Measurements from ENCODE around the gene MAGED1.

Gene MAGED1, protein sequence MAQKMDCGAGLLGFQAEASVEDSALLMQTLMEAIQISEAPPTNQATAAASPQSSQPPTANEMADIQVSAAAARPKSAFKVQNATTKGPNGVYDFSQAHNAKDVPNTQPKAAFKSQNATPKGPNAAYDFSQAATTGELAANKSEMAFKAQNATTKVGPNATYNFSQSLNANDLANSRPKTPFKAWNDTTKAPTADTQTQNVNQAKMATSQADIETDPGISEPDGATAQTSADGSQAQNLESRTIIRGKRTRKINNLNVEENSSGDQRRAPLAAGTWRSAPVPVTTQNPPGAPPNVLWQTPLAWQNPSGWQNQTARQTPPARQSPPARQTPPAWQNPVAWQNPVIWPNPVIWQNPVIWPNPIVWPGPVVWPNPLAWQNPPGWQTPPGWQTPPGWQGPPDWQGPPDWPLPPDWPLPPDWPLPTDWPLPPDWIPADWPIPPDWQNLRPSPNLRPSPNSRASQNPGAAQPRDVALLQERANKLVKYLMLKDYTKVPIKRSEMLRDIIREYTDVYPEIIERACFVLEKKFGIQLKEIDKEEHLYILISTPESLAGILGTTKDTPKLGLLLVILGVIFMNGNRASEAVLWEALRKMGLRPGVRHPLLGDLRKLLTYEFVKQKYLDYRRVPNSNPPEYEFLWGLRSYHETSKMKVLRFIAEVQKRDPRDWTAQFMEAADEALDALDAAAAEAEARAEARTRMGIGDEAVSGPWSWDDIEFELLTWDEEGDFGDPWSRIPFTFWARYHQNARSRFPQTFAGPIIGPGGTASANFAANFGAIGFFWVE

DNA sequence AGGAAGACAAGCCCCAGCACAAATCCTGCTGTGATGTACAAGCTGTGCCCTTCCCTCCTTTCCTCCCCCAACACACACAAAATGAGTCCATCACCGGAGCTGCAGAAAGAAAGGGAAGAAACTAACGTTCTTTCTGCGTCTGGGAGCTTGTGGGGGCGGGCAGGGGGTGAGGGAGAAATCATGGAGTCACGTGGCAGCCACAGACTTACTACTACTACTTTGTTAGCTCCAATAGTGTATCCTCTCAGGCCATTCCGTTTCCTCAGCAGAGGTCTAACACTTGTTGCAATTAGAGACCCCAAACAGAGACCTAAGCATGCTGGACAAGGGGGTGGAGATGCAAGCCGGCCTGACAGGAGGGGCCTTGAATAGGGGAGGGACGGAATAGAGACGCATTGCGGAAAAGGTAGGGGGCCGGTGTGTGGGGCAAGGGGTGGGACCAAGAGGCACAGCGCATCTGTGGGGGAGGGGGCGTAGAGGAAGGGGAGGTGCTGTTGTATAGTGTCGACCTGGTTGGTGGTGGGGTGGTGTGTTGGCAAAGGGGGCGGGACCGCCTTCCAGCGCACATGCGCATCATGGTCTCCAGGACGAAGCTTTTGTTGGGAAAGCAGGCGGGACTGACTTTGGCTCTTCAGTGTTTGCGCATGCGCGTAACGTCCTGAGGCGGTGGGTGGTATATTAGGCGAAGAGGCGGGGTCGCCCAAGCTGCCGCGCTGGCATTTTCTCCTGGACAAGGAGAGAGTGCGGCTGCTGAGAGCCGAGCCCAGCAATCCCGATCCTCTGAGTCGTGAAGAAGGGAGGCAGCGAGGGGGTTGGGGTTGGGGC is at the start of gene MAGED1:
MAGED1 (plus strand) TSS at position 703 of the 825 bp plus-strand sequence. CDS start 682 bp downstream, outside the sequence.
- peak; percentile 86 for DNase-seq

DNA sequence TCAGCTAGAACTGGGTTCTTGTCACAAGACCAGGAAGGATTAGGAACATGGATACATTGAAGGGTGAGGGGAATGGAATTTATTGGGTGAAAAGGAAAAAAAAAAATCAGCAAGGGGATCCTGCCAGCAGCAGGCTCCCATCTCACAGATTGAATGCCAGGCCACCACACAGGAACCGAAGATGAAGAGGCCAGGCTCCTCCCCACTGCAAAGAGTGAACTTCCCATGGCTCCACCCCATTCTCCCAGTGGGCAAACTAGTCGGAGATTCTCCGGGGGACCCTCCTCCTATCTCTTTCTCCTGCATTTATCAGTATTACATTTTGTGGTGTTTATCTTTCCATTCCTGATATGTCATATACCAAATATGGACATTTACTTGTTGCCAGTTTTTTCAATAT is 46.0 kb upstream of the MAGED1 start:
- no peak for DNase-seq

DNA sequence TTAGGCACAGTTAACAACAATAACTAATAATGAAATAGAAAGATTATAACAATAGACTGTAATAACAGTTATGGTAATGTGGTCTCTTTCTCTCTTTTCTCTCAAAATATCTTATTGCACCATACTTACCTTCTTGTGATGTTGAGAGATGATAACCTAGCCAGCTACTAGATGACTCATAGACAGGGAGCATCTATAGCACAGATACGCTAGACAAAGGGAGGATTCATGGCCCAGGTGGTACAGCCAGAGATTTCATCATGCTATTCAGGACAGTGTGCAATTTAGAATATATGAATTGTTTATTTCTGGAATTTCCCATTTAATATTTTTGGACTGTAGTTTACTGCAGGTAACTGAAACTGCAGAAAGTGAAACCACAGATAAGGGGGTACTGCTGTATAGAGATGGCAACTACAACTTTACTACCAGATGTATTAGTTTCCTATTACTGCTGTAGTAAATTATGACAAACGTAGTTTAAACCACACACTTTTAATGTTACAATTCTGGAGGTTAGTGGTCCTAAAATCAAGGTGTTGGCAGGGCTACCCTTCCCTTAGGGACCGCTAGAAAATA is 41.8 kb upstream of the MAGED1 start:
- DNase-seq, result no peak

DNA sequence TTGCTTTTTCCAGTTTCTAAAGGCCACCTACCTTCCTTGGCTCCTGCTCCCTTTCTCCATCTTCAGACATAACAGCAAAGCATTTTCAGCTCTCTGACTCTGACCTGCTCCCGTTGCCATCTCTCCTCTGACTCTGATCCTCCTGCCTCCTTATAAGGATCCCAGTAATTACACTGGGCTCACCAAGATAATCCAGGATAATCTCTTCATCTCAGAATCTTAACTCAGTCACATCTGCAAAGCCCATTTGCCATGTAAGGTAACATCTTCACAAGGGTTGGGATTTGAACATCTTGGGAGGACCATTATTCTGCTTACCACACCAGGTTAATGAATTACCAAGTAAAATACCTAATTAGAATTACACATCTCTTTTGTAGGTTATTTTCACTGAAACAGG is 41.3 kb upstream of the MAGED1 start:
- DNase-seq, result no peak

DNA sequence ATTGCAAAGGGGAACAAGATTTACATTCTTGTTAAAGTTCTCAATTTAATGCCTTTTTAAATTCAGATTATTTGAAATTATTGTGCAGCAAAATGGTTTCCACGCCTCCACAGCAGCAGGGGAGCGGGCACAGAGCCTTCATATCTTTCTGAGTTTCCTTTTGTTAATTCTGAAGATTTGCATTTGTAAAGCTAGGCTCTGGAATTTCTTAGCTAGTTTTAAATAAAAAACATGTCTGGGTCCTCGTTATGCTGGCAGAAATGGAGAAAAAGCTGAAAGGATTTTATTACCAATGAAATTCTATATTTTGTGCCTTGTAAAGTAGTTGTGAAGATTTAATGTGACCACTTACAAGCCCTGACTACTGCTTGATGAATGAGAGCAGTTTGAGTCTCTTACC is 40.8 kb upstream of the MAGED1 start:
- DNase-seq, result no peak

DNA sequence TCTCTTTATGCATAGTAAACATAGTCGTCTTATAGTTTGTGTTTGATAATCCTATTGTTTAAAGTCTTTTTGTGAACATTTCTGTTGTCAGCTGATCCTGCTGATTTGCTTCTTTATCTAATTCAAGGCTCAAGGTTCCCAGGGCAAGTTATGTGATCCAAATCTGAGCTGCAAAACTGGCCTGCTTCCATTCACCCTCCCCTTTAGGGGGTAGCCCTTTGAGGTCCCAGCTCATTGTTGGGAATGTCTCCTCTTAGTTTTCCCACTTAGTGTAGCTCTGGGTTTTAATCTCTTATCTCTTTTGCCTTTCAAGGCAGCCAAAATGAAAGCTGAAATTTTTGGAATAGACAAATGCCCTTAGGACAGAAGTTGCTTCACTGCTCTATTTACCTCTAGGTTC is 40.2 kb upstream of the MAGED1 start:
- DNase-seq, result no peak

DNA sequence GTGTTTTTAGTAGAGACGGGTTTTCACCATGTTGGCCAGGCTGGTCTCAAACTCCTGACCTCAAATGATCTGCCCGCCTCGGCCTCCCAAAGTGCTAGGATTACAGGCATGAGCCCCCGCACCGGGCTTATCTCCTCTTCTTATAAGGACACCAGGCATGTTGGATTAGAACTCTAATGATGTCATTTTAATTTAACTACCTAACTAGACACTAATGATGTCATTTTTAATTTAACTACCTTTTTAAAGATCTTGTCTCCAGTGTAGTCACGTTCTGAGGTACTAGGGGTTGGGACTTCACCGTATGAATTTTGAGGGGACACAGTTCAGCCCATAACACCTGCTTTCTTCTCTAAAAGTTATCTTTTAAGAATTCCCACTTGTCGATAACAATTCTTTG is 37.7 kb upstream of the MAGED1 start:
- DNase-seq, result no peak

DNA sequence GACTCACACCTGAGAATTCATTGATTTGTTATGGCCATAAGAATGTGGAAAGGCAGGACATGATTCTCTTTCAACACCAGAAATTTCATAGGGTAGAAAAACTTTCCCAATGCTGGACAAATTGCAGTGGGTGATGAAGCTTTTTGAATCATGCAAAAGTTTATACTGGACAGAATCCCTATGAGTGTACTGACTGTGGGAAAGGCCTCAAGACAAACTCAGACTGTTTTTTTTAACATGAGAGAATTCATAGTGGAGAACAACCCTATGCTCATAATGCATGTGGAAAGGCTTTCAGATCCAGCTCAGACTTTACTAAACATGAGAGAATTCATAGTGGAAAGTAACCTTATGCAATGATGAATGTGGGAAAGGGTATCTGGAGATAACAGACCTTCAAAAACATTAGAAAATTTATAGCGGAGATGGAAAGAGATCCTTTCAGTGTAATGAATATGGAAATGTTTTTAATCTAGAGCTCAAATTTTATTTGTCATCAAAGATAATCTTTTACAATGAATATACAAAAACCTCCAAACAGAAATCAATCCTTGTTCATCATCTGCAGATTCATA is 36.2 kb upstream of the MAGED1 start:
- DNase-seq, result no peak

DNA sequence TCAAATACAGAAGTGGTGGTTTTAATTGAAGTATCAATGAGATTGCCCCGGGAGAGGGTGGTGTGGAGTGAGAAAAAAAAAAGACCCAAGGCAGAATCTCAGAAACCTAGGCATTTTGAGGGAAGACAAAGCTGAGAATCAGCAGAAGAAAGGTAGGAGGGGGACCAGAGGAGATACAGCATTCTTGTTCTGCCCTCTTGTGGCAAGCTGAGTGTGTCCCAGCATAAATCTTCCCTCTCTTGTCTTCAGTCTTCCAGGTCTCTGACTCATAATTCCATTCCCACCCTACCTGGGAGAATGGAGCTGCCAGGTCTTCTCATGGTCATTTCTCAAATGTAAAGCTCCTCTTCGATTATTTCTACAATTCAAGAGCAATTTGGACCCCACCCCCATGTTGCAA is 32.7 kb upstream of the MAGED1 start:
- DNase-seq, result no peak

DNA sequence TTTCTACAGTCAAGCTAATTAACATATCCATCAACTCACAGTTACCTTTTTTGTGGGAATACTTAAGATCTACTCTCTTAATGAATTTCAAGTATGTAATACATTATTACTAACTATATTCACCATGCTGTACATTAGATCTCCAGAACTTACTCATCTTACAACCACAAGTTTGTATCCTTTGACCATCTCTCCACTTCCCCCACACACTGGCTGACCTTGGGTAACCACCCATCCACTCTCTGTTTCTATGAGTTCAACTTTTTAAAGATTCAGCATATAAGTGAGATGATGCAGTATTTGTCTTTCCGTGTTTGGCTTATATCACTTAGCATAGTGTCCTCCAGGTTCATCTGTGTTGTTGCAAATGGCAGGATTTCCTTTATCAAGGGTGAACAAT is 30.5 kb upstream of the MAGED1 start:
- DNase-seq, result no peak

DNA sequence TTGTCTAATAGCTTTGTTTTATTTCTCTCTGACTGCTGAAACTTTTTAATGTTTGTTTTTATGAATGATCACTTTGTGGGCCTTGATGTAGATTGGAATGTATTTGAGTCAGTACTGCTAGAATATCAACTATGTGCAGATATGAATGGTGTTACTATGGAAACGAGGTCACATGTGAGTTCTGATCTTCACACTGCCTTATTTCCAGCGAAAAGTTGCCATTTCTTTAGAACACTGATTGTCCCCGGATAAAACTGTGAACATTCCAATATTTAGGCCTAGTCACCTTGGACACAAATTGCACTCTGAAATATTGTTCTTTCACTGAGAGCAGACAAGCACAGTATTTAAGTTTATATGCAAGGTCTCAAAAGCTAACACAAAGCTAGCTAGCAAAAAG is 27.2 kb upstream of the MAGED1 start:
- no peak for DNase-seq

DNA sequence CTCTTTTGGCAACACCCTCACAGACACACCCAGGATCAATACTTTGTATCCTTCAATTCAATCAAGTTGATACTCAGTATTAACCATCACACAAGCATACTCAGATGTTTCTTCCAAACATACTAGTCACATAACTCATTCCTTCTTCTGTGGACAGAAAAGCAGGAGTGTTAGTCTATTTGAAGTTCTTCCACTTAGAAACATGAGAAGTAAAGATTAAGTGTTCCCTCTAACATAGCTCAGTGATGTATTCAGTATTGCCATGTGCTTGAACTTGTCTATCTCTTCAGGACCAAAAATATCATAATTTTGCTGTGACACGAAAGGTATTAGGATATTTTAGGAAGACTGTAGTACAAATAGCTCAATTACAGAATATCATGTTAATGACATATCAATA is 25.8 kb upstream of the MAGED1 start:
- DNase-seq, result no peak

DNA sequence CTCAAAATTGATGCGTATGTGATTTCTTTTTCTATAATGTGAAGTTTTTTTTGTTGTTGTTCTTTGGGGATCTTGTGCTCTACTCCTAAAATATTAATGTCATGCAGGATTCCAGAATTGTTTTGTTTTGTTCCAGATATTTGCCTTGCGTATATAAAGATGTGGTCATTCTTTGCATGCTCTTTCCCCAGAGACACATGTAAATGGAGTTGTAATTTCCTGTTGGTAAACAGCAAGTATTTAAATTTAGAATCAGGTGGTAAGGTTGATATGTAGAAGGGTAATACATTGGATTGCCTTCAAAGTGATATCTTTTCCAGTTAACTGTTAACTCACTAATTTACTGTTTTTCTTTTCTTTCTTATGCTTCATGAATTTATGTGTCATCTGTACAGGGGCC is 23.1 kb upstream of the MAGED1 start:
- DNase-seq, result no peak

DNA sequence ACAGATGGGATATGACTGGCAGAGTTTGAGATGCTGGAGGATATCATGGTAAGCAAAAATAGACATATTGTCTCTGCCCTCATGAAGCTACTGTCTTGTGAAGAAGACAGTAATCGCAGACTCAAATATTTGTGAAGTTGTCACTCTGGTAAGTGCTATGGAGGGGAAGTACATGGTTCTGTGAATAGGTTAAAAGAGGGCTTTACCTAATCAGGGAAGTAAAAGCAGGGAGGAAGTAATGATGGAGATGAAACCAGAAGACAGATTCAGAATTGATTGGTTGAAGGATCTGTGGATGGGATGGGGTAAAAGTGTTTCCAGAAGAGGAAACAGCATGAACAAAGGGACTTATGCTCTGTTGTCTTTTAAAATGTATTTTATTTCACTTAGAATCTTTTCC is 19.3 kb upstream of the MAGED1 start:
- no peak for DNase-seq

DNA sequence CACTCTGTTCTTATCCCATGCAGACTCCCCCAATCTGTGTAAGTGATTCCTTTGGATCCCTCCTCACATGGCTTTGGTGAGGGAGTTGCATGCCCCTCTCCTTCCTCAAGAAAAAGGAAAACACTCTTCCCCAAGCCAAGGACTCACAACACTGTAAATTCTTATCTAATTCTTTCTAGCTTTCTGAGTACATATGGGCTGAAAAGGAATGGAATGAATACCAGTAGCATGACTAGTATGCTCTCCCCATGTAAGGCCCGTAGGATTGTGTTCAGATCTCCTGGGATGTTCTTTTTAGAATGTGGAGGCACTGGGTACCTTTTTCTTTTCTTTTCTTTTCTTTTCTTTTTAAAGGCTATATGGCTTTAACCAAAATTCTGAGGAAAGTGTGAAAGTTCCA is 17.0 kb upstream of the MAGED1 start:
- DNase-seq, result no peak

DNA sequence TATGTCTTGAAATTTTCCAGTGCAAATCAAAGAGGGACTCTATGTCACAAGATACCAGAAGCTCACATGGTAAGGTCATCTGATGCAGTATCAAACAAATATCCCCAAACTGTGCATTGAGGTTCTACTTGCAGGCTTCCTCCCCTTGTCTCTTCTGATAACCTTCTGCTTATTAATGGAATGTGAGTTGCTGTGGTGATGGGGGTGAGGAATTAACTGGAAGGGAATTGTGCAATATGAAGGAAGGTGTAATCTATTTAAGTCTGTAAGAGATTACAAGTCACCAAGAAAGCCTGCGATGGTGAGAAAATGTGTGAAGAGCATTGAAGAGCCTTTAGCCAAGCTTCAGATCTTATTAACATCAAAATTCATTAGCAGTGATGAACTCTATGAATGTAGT is 15.4 kb upstream of the MAGED1 start:
- DNase-seq, result no peak

DNA sequence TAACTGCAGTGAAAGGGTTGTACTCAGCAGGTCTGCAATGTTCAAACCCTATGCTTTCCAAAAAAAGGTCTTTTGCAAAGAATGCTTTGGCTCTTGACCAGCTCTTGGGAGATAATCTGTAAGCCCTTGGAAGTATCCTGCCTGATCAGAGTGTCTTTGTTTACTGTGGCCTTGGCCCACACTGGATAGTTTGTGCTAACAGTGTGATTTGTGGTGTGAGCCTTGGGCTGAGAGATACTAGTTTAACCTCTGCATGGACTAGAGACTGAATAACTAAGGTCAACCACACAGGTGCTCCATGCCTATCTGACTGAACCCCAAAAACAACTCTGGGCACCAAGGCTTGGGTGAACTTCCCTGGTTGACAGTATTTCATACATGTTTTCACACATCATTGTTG is 3.6 kb upstream of the MAGED1 start:
- DNase-seq, result no peak

DNA sequence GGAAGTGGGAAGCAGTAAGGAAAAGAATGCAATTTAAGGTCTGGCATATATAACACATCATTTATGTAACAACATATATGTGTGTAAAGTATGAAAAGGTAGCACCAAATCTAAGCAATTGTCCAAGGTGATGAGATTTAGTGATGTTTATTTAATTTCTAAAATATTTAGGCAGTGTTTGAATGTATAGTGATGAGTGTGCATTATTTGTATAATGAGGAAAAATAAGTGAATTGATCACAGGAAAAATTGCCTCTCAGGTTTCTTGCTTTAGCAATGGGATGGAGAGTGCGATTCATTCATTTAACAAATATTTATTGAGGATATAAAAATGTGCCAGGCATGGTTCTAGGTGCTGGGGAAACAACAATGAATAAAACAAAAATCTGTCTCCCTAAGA is 2.2 kb upstream of the MAGED1 start:
- DNase-seq, result no peak

DNA sequence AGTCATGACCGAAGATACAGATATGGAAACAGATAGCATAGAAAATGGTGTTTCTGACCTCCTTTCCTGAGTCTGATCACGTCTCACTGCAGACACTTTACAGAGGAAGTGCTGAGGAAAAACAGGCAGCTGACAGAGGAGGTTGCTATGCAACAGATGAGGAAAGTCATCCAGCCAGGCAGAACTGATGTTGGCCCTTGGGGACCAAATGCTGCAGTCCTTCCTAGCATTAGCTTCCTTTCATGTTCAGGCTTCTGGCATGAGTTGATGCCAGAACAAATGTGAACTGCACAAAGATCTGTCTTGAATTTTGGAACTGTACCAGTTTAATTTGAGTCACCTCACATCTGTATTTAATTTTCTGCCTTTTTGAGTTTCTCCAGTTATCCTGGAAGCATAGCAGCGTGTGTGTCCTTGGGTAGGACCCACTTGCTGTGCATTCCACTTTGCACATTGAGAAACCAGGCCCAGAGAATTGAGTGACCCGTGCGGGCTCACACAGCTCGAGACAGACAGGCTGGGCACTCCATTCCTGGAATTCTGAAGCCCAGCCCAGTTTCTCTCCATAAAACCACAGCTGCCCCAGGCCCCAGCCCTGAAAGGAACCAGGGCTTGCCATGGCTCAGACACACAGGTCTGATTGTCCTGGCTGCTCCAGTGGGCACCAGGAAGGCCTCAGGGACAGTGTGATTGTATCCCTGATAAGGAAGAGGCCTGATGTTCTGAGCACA is 1.4 kb upstream of the MAGED1 start:
- no peak for DNase-seq

DNA sequence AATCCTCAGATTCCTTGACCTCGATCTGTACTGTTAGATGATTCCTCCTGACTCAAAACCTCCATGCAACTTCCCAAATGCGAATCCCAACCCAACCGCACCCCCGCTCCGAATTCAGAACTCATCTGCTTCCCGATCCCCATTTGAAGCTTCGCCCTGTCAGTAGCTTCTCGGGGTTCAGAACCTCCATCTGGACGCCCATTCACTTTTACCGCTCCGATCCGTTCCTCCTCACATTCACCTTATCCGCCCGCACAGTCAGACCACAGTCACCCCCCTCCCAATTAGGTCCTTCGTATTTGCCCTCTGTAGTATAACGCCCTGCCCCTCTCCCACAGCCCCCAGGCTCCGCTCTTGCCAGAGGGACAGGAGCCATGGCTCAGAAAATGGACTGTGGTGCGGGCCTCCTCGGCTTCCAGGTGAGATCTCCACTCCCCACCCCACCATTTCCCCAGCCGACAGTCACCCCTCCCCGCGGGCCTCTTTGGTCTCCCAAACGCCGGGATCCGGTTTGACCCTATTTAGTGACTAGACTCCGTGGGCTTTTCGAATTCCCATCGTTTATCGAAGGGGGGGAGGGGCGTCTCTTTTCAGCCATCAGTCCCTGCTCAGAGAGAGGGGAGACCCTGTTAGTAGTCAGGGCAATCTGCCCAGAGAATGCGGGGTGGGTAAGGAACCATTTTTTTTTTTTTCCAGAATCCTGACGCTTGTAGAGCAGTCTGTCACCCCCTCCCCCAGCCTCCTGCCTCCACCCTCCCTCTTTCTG is 691 bp downstream of the MAGED1 start:
- DNase-seq, result peak; percentile 68

DNA sequence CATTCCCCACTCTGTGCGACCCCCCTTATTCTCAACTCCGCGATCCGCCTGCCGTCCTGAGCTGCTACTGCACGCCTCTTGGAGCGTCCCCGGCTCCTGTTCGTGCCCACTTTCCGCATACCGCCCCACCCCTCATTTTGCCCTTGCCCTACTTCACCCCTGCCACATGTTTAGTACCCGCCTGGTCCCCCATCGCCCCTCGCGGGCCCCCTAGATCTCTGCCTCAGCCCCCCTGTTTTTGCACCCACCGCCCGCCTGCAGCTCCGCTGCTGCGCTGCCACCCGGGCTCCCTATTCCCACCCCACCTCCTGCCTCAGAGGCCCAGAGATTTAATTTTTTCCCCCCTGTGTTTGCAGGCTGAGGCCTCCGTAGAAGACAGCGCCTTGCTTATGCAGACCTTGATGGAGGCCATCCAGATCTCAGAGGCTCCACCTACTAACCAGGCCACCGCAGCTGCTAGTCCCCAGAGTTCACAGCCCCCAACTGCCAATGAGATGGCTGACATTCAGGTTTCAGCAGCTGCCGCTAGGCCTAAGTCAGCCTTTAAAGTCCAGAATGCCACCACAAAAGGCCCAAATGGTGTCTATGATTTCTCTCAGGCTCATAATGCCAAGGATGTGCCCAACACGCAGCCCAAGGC is 1.4 kb downstream of the MAGED1 start:
- DNase-seq, result no peak

All from activated CD8-positive, alpha-beta memory T cell treated with anti-CD3 and anti-CD28 coated beads for 24 hours (primary cell).